HepG2 (cell line): ENCODE data around the gene RGS19. TPM values are rescaled to one million over a fixed set of nuclear protein-coding genes. Genes with fewer than 3 reads are reported as not detected.

Source experiments
- AGO1 ChIP-seq: fragments of 200-400 bp; formaldehyde crosslinking; IDR thresholded peaks from 2 replicates; pipeline ENCODE4 v1.6.1; 2017; ENCODE audit warnings: mild to moderate bottlenecking, low read depth, low read length, moderate library complexity; ENCODE audit not compliant: poor library complexity, severe bottlenecking
- CBX1 ChIP-seq: IDR thresholded peaks from one replicate; pipeline ENCODE4 v1.6.1; 2016; ENCODE audit warnings: antibody characterized with exemption, low read depth
- CEBPB ChIP-seq: IDR thresholded peaks from 2 replicates; pipeline ENCODE4 v1.6.1; 2011; ENCODE audit warnings: low read depth, low read length, improper control_type of control experiment, borderline replicate concordance
- EHMT2 ChIP-seq: fragments of 200-600 bp; sonication (generic); IDR thresholded peaks from 2 replicates; pipeline ENCODE4 v1.7.0; 2017; ENCODE audit warnings: antibody characterized with exemption, low read depth, low read length, borderline replicate concordance
- HHEX ChIP-seq: IDR thresholded peaks from 2 replicates; pipeline ENCODE4 v1.6.1; 2016; ENCODE audit warnings: control low read depth
- HNRNPLL ChIP-seq: fragments of 200-400 bp; formaldehyde crosslinking; IDR thresholded peaks from 2 replicates; pipeline ENCODE4 v1.6.1; 2017; ENCODE audit warnings: mild to moderate bottlenecking, low read depth, low read length; ENCODE audit not compliant: poor library complexity, severe bottlenecking
- HOXA7 ChIP-seq: sonication (generic); formaldehyde crosslinking; IDR thresholded peaks from 2 replicates; pipeline ENCODE4 v1.8.1; 2022; ENCODE audit warnings: mild to moderate bottlenecking, missing genetic modification reagents, moderate library complexity
- RBFOX2 ChIP-seq: fragments of 200-400 bp; formaldehyde crosslinking; IDR thresholded peaks from 2 replicates; pipeline ENCODE4 v1.6.1; 2017; ENCODE audit warnings: low read depth, mild to moderate bottlenecking, low read length
- RFX1 ChIP-seq: fragments of 450-650 bp; IDR thresholded peaks from 2 replicates; pipeline ENCODE4 v1.6.1; 2017
- SRY ChIP-seq: sonication (generic); formaldehyde crosslinking; IDR thresholded peaks from 2 replicates; pipeline ENCODE4 v1.8.0; 2022; ENCODE audit warnings: mild to moderate bottlenecking, missing genetic modification reagents
- ZNF10 ChIP-seq: sonication (generic); formaldehyde crosslinking; IDR thresholded peaks from 2 replicates; pipeline ENCODE4 v1.4.0; 2020; ENCODE audit warnings: mild to moderate bottlenecking, low read depth, missing genetic modification reagents, borderline replicate concordance
- ZNF274 ChIP-seq: sonication (generic); formaldehyde crosslinking; IDR thresholded peaks from 2 replicates; pipeline ENCODE4 v1.5.1; 2020; ENCODE audit warnings: mild to moderate bottlenecking, missing genetic modification reagents
- ZNF296 ChIP-seq: sonication (generic); formaldehyde crosslinking; conservative IDR thresholded peaks from 2 replicates; pipeline ENCODE4 v1.5.0; 2020; ENCODE audit warnings: mild to moderate bottlenecking, missing genetic modification reagents
- ZNF317 ChIP-seq: sonication (generic); formaldehyde crosslinking; IDR thresholded peaks from 2 replicates; pipeline ENCODE4 v1.5.0; 2020; ENCODE audit warnings: mild to moderate bottlenecking, missing genetic modification reagents
- ZNF335 ChIP-seq: sonication (generic); formaldehyde crosslinking; IDR thresholded peaks from 2 replicates; pipeline ENCODE4 v1.4.0; 2020; ENCODE audit warnings: missing genetic modification reagents
- ZNF496 ChIP-seq: sonication (generic); formaldehyde crosslinking; IDR thresholded peaks from 2 replicates; pipeline ENCODE4 v1.8.1; 2023; ENCODE audit warnings: mild to moderate bottlenecking, moderate library complexity, missing genetic modification reagents; ENCODE audit not compliant: insufficient replicate concordance
- ZNF567 ChIP-seq: sonication (generic); formaldehyde crosslinking; IDR thresholded peaks from 2 replicates; pipeline ENCODE4 v1.8.1; 2023; ENCODE audit warnings: mild to moderate bottlenecking, missing genetic modification reagents, borderline replicate concordance
- ZNF589 ChIP-seq: sonication (generic); formaldehyde crosslinking; conservative IDR thresholded peaks from 2 replicates; pipeline ENCODE4 v1.8.0; 2022; ENCODE audit warnings: mild to moderate bottlenecking, moderate library complexity, missing genetic modification reagents
- ZNF768 ChIP-seq: sonication (generic); formaldehyde crosslinking; IDR thresholded peaks from 2 replicates; pipeline ENCODE4 v1.4.0; 2020; ENCODE audit warnings: missing genetic modification reagents
- ZNF775 ChIP-seq: sonication (generic); formaldehyde crosslinking; IDR thresholded peaks from 2 replicates; pipeline ENCODE4 v1.4.0; 2020; ENCODE audit warnings: missing genetic modification reagents, mild to moderate bottlenecking, moderate library complexity, borderline replicate concordance
- polyA plus RNA-seq, 8 experiments: library from polyadenylated mRNA; depleted of rRNA in 3 of 8; stranded (reverse) in 7 of 8; unstranded in 1 of 8; fragments of >200 nt; fragmentation: Illumina TruSeq in 4 of 8; extraction: Trizol in 4 of 8; gene quantifications; 2 replicates each; pipeline versions ENCODE4 v1.2.1 to v1.2.3, GENCODE V29; 2011 to 2016; ENCODE audit warnings: low read depth in 4 of 8, missing spikeins in 1 of 8, mixed read lengths in 1 of 8; ENCODE audit not compliant: insufficient read depth in 1 of 8
- total RNA-seq, 5 experiments: library from RNA; depleted of rRNA; stranded (reverse); fragments of >200 nt; fragmentation: Illumina TruSeq; extraction: Trizol; gene quantifications; 2 replicates each; pipeline ENCODE4 v1.2.3, GENCODE V29; 2016; ENCODE audit warnings: low read depth in 1 of 5
- TF ChIP-seq, protein P1 (sequence below): sonication (generic); formaldehyde crosslinking; IDR thresholded peaks from 2 replicates; pipeline ENCODE4 v1.4.0; 2020; ENCODE audit warnings: missing genetic modification reagents, borderline replicate concordance
- TF ChIP-seq, protein P2 (sequence below): sonication (generic); formaldehyde crosslinking; conservative IDR thresholded peaks from 2 replicates; pipeline ENCODE4 v1.8.0; 2022; ENCODE audit warnings: low read depth, missing genetic modification reagents
- TF ChIP-seq, protein P3 (sequence below): sonication (generic); formaldehyde crosslinking; IDR thresholded peaks from 2 replicates; pipeline ENCODE4 v1.8.0; 2022; ENCODE audit warnings: mild to moderate bottlenecking, missing genetic modification reagents, borderline replicate concordance
- TF ChIP-seq, protein P4 (sequence below): sonication (generic); formaldehyde crosslinking; IDR thresholded peaks from 2 replicates; pipeline ENCODE4 v1.5.1; 2020; ENCODE audit warnings: mild to moderate bottlenecking, missing genetic modification reagents, borderline replicate concordance

RGS19 gene
- total and polyA plus RNA-seq, 2 of the 13 experiments (the other 11 are each of a cell fraction or from before 2014, with no cell fraction given), result 10.7 to 11.9 TPM

DNA sequence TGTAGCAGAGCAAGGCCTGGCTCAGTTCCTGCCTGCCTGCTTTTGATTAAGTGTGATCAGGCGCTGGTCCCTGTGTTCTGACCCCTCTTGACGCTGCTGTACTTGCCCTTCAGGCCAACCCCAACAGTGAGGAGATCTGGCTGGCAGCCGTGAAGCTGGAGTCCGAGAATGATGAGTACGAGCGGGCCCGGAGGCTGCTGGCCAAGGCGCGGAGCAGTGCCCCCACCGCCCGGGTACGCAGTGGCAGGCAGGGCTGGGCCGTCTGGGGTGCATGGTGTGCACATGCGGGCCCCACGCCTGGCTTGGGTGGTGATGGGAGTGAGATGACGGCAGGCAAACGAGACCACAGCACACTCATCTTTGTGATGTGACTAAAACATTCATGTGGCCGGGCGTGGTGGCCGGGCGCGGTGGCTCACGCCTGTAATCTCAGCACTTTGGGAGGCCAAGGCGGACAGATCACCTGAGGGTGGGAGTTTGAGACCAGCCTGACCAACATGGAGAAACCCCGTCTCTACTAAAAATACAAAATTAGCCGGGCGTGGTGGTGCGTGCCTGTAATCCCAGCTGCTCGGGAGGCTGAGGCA is 53.4 kb downstream of the RGS19 start (continued):
- TF ChIP-seq AGO1 (no peak), HHEX (CRISPR knock-in tag) (no peak), EHMT2 (no peak), ZNF589 (CRISPR knock-in tag) (no peak), ZNF317 (CRISPR knock-in tag) (no peak), ZNF496 (no peak), CEBPB (no peak), ZNF567 (no peak), SRY (CRISPR knock-in tag) (peak; percentile 41; the same call in 1 of the 2 replicates), ZNF335 (CRISPR knock-in tag) (no peak), ZNF274 (CRISPR knock-in tag) (0 out of 2 replicates have a peak, but pooled peaks have one; percentile 23), ZNF768 (CRISPR knock-in tag) (peak; percentile 22; the same call in 1 of the 2 replicates), ZNF296 (0 out of 2 replicates have a peak, but pooled peaks have one; percentile 6), ZNF10 (CRISPR knock-in tag) (no peak), ZNF775 (no peak), HOXA7 (CRISPR knock-in tag) (no peak), HNRNPLL (no peak), RFX1 (no peak), RBFOX2 (peak; percentile 49; the same call in 1 of the 2 replicates), CBX1 (no peak)
- TF ChIP-seq, protein P1, sequence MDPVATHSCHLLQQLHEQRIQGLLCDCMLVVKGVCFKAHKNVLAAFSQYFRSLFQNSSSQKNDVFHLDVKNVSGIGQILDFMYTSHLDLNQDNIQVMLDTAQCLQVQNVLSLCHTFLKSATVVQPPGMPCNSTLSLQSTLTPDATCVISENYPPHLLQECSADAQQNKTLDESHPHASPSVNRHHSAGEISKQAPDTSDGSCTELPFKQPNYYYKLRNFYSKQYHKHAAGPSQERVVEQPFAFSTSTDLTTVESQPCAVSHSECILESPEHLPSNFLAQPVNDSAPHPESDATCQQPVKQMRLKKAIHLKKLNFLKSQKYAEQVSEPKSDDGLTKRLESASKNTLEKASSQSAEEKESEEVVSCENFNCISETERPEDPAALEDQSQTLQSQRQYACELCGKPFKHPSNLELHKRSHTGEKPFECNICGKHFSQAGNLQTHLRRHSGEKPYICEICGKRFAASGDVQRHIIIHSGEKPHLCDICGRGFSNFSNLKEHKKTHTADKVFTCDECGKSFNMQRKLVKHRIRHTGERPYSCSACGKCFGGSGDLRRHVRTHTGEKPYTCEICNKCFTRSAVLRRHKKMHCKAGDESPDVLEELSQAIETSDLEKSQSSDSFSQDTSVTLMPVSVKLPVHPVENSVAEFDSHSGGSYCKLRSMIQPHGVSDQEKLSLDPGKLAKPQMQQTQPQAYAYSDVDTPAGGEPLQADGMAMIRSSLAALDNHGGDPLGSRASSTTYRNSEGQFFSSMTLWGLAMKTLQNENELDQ (CRISPR knock-in tag), result no peak
- TF ChIP-seq, protein P2, sequence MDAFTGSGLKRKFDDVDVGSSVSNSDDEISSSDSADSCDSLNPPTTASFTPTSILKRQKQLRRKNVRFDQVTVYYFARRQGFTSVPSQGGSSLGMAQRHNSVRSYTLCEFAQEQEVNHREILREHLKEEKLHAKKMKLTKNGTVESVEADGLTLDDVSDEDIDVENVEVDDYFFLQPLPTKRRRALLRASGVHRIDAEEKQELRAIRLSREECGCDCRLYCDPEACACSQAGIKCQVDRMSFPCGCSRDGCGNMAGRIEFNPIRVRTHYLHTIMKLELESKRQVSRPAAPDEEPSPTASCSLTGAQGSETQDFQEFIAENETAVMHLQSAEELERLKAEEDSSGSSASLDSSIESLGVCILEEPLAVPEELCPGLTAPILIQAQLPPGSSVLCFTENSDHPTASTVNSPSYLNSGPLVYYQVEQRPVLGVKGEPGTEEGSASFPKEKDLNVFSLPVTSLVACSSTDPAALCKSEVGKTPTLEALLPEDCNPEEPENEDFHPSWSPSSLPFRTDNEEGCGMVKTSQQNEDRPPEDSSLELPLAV (CRISPR knock-in tag), result no peak
- TF ChIP-seq, protein P3, sequence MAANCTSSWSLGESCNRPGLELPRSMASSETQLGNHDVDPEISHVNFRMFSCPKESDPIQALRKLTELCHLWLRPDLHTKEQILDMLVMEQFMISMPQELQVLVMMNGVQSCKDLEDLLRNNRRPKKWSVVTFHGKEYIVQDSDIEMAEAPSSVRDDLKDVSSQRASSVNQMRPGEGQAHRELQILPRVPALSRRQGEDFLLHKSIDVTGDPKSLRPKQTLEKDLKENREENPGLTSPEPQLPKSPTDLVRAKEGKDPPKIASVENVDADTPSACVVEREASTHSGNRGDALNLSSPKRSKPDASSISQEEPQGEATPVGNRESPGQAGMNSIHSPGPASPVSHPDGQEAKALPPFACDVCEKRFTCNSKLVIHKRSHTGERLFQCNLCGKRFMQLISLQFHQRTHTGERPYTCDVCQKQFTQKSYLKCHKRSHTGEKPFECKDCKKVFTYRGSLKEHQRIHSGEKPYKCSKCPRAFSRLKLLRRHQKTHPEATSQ, result no peak
- TF ChIP-seq, protein P4, sequence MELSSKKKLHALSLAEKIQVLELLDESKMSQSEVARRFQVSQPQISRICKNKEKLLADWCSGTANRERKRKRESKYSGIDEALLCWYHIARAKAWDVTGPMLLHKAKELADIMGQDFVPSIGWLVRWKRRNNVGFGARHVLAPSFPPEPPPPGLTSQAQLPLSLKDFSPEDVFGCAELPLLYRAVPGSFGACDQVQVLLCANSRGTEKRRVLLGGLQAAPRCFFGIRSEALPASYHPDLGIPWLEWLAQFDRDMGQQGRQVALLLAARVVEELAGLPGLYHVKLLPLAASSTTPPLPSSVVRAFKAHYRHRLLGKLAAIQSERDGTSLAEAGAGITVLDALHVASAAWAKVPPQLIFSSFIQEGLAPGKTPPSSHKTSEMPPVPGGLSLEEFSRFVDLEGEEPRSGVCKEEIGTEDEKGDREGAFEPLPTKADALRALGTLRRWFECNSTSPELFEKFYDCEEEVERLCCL, result no peak
